H9 (cell line): ENCODE results near the gene LRP1-AS. TPM values are rescaled to one million over a fixed set of nuclear protein-coding genes. Genes with fewer than 3 reads are reported as not detected.

Source experiments
- DNase-seq: peaks from one replicate; pipeline ENCODE4 v3.0.0-alpha.2; 2017
- H2AFZ ChIP-seq: one replicate; pipeline ENCODE4 v1.6.1; 2013; ENCODE audit warnings: mild to moderate bottlenecking, low read length, control low read depth, moderate library complexity
- H2AK5ac ChIP-seq: 2 replicates; pipeline ENCODE4 v1.6.1; 2013; ENCODE audit warnings: low read length, control low read depth, mixed read lengths; ENCODE audit not compliant: insufficient read length
- H2BK120ac ChIP-seq: one replicate; pipeline ENCODE4 v1.6.1; 2013; ENCODE audit warnings: low read depth, mild to moderate bottlenecking, low read length, control low read depth, inconsistent platforms; ENCODE audit not compliant: poor library complexity, severe bottlenecking
- H2BK12ac ChIP-seq: 2 replicates; pipeline ENCODE4 v1.6.1; 2013; ENCODE audit warnings: low read length, control low read depth, mixed read lengths, low read depth; ENCODE audit not compliant: insufficient read length
- H2BK15ac ChIP-seq: 2 replicates; pipeline ENCODE4 v1.6.1; 2013; ENCODE audit warnings: low read depth, low read length, control low read depth
- H2BK20ac ChIP-seq: one replicate; pipeline ENCODE4 v1.6.1; 2013; ENCODE audit warnings: low read depth, mild to moderate bottlenecking, low read length, control low read depth, inconsistent platforms; ENCODE audit not compliant: poor library complexity, severe bottlenecking
- H2BK5ac ChIP-seq: 2 replicates; pipeline ENCODE4 v1.6.1; 2013; ENCODE audit warnings: low read length, control low read depth, mixed read lengths; ENCODE audit not compliant: insufficient read length
- H3K14ac ChIP-seq: 2 replicates; pipeline ENCODE4 v1.6.1; 2013; ENCODE audit warnings: low read length, control low read depth; ENCODE audit not compliant: insufficient read depth
- H3K18ac ChIP-seq: 2 replicates; pipeline ENCODE4 v1.6.1; 2013; ENCODE audit warnings: low read depth, mild to moderate bottlenecking, mixed read lengths, low read length, control low read depth; ENCODE audit not compliant: insufficient read length
- H3K23ac ChIP-seq: 2 replicates; pipeline ENCODE4 v1.6.1; 2013; ENCODE audit warnings: low read length, control low read depth, mixed read lengths, low read depth; ENCODE audit not compliant: insufficient read length
- H3K23me2 ChIP-seq: 2 replicates; pipeline ENCODE4 v1.6.1; 2013; ENCODE audit warnings: low read depth, mild to moderate bottlenecking, mixed read lengths, low read length, control low read depth; ENCODE audit not compliant: insufficient read length, poor library complexity, severe bottlenecking
- H3K27ac ChIP-seq: 2 replicates; pipeline ENCODE4 v1.5.1; 2013; ENCODE audit warnings: low read length, control low read depth, mixed read lengths, low read depth; ENCODE audit not compliant: insufficient read length
- H3K27me3 ChIP-seq: 2 replicates; pipeline ENCODE4 v1.6.1; 2013; ENCODE audit warnings: low read length, control low read depth, inconsistent platforms; ENCODE audit not compliant: insufficient read depth
- H3K4ac ChIP-seq: 2 replicates; pipeline ENCODE4 v1.6.1; 2013; ENCODE audit warnings: low read depth, mild to moderate bottlenecking, control low read depth, inconsistent platforms, low read length, moderate library complexity
- H3K4me1 ChIP-seq: 2 replicates; pipeline ENCODE4 v1.6.1; 2013; ENCODE audit warnings: low read length, control low read depth, inconsistent platforms; ENCODE audit not compliant: insufficient read depth
- H3K4me2 ChIP-seq: 2 replicates; pipeline ENCODE4 v1.6.1; 2013; ENCODE audit warnings: low read length, control low read depth, mixed read lengths; ENCODE audit not compliant: insufficient read length, insufficient read depth
- H3K56ac ChIP-seq: 2 replicates; pipeline ENCODE4 v1.6.1; 2013; ENCODE audit warnings: low read depth, mild to moderate bottlenecking, mixed read lengths, low read length, control low read depth; ENCODE audit not compliant: insufficient read length
- H3K79me1 ChIP-seq: 2 replicates; pipeline ENCODE4 v1.6.1; 2013; ENCODE audit warnings: low read depth, mild to moderate bottlenecking, moderate library complexity, low read length, control low read depth, inconsistent platforms; ENCODE audit not compliant: insufficient read depth, poor library complexity, severe bottlenecking
- H3K79me2 ChIP-seq: 2 replicates; pipeline ENCODE4 v1.6.1; 2013; ENCODE audit warnings: low read length, control low read depth, inconsistent platforms; ENCODE audit not compliant: insufficient read depth
- H3K9ac ChIP-seq: 2 replicates; pipeline ENCODE4 v1.6.1; 2013; ENCODE audit warnings: low read length, control low read depth, mixed read lengths; ENCODE audit not compliant: insufficient read length; ENCODE audit errors: extremely low read depth
- H3K9me3 ChIP-seq: one replicate; pipeline ENCODE4 v1.6.1; 2013; ENCODE audit warnings: low read depth, low read length, inconsistent platforms; ENCODE audit not compliant: control insufficient read depth
- H3T11ph ChIP-seq: one replicate; pipeline ENCODE4 v1.6.1; 2013; ENCODE audit warnings: mild to moderate bottlenecking, low read length, control low read depth, inconsistent platforms
- H4K20me1 ChIP-seq: one replicate; pipeline ENCODE4 v1.6.1; 2013; ENCODE audit not compliant: control insufficient read depth, insufficient read length, insufficient read depth
- H4K5ac ChIP-seq: 2 replicates; pipeline ENCODE4 v1.6.1; 2013; ENCODE audit warnings: low read depth, mild to moderate bottlenecking, mixed read lengths, low read length, control low read depth; ENCODE audit not compliant: insufficient read length
- H4K8ac ChIP-seq: replicated peaks from 2 replicates; pipeline ENCODE4 v1.6.1; 2013; ENCODE audit warnings: low read length, control low read depth, mixed read lengths, low read depth; ENCODE audit not compliant: insufficient read length
- H4K91ac ChIP-seq: 2 replicates; pipeline ENCODE4 v1.6.1; 2013; ENCODE audit warnings: low read depth, mild to moderate bottlenecking, moderate library complexity, mixed read lengths, low read length, control low read depth; ENCODE audit not compliant: insufficient read length
- H3K27ac Mint-ChIP-seq, 3 experiments: 2 replicates in 2 of 3; 3 replicates in 1 of 3; pipeline ENCODE4 v1.8.0; 2020 to 2021; ENCODE audit warnings: mixed read lengths in 3 of 3, mild to moderate bottlenecking in 1 of 3, moderate library complexity in 1 of 3
- H3K27me3 Mint-ChIP-seq: 2 replicates; pipeline ENCODE4 v1.8.0; 2021; ENCODE audit warnings: low read depth, mild to moderate bottlenecking, moderate library complexity, mixed read lengths
- H3K36me3 Mint-ChIP-seq, 3 experiments: 2 replicates in 2 of 3; 3 replicates in 1 of 3; pipeline ENCODE4 v1.8.0; 2020 to 2021; ENCODE audit warnings: low read depth in 3 of 3, mixed read lengths in 3 of 3; ENCODE audit not compliant: insufficient read depth in 1 of 3
- H3K4me1 Mint-ChIP-seq, 2 experiments: 2 replicates each; pipeline ENCODE4 v1.8.0; 2020; ENCODE audit warnings: mixed read lengths in 2 of 2
- H3K4me3 Mint-ChIP-seq, 2 experiments: 2 replicates in 1 of 2; 3 replicates in 1 of 2; pipeline ENCODE4 v1.8.0; 2020 to 2021; ENCODE audit warnings: mild to moderate bottlenecking in 2 of 2, mixed read lengths in 2 of 2, moderate library complexity in 1 of 2
- H3K9me3 Mint-ChIP-seq, 2 experiments: 2 replicates in 1 of 2; 3 replicates in 1 of 2; pipeline ENCODE4 v1.8.0; 2020; ENCODE audit warnings: mild to moderate bottlenecking in 2 of 2, mixed read lengths in 2 of 2, moderate library complexity in 1 of 2
- WGBS: extraction: QIAGEN DNeasy Blood & Tissue Kit; methylation state at CpG from one replicate; pipeline ENCODE4 v1.1.7; 2013; ENCODE audit warnings: missing lambda C conversion rate, low lambda C conversion rate, mixed read lengths; ENCODE audit not compliant: insufficient read length; ENCODE audit errors: extremely low coverage; 5-methylcytosine and 5-hydroxymethylcytosine counted together
- total RNA-seq: library from RNA; stranded (reverse); gene quantifications from 2 replicates; pipeline ENCODE4 v1.2.1, GENCODE V29; 2021
- TF ChIP-seq, protein P1 (sequence below): fragments of 200-600 bp; sonication (generic); conservative IDR thresholded peaks from 3 replicates; pipeline ENCODE4 v1.8.0; 2021; ENCODE audit warnings: antibody characterized with exemption, mild to moderate bottlenecking

The LRP1-AS gene
- total RNA-seq, 1 experiment from 2014 or later: not detected

- Mint-ChIP-seq H3K9me3 (no peaks in the 10 kb centered on the region), H3K4me1 (peaks cover 4 to 5% of the 10 kb centered on the region in 2 experiments), H3K36me3 (peaks cover 57 to 93% (median 90%) of the 10 kb centered on the region in 3 experiments), H3K27ac (no peak overlapping the region), H3K27me3 (no peaks in the 10 kb centered on the region), H3K4me3 (no peak overlapping the region)
- Histone ChIP-seq H2AFZ (no peak overlapping the region), H4K8ac (no peak overlapping the region), H4K91ac (no peak overlapping the region), H3K9me3 (no peaks in the 10 kb centered on the region), H3K23ac (no peak overlapping the region), H4K20me1 (no peaks in the 10 kb centered on the region), H3K4ac (no peak overlapping the region), H2BK5ac (no peak overlapping the region), H3K4me2 (no peak overlapping the region), H2BK20ac (no peak overlapping the region), H2BK15ac (no peak overlapping the region), H3K4me1 (no peaks in the 10 kb centered on the region), H3K27me3 (no peaks in the 10 kb centered on the region), H3K79me2 (no peaks in the 10 kb centered on the region), H3T11ph (no peak overlapping the region), H2BK120ac (no peak overlapping the region), H3K14ac (no peak overlapping the region), H3K56ac (no peak overlapping the region), H3K27ac (no peak overlapping the region), H3K9ac (no peak overlapping the region), H3K79me1 (no peaks in the 10 kb centered on the region), H2BK12ac (no peak overlapping the region), H3K18ac (no peak overlapping the region), H4K5ac (no peak overlapping the region), H2AK5ac (no peak overlapping the region), H3K23me2 (no peaks in the 10 kb centered on the region)
- no CpG with 5 or more reads among the region's 12 CpGs for WGBS
- TF ChIP-seq, protein P1, sequence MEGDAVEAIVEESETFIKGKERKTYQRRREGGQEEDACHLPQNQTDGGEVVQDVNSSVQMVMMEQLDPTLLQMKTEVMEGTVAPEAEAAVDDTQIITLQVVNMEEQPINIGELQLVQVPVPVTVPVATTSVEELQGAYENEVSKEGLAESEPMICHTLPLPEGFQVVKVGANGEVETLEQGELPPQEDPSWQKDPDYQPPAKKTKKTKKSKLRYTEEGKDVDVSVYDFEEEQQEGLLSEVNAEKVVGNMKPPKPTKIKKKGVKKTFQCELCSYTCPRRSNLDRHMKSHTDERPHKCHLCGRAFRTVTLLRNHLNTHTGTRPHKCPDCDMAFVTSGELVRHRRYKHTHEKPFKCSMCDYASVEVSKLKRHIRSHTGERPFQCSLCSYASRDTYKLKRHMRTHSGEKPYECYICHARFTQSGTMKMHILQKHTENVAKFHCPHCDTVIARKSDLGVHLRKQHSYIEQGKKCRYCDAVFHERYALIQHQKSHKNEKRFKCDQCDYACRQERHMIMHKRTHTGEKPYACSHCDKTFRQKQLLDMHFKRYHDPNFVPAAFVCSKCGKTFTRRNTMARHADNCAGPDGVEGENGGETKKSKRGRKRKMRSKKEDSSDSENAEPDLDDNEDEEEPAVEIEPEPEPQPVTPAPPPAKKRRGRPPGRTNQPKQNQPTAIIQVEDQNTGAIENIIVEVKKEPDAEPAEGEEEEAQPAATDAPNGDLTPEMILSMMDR: no peak
- DNase-seq: no peak
These were observed 38.6 kb upstream of the LRP1-AS start for GRCh38 chr12:57185906-57186508.
